Osteoblast (primary cell): Measurements from ENCODE around the gene TCEAL9. TPM values are rescaled to one million over a fixed set of nuclear protein-coding genes. Genes with fewer than 3 reads are reported as not detected.

Experiments used
- DNase-seq: peaks from one replicate; pipeline ENCODE4 v3.0.0; 2011; ENCODE audit warnings: low spot score, mixed read lengths; ENCODE audit not compliant: insufficient read length; ENCODE audit errors: missing footprints
- H2AFZ ChIP-seq: 2 replicates; pipeline ENCODE4 v1.6.0; 2011; ENCODE audit warnings: mild to moderate bottlenecking, low read length
- H3K27ac ChIP-seq: 2 replicates; pipeline ENCODE4 v1.5.1; 2011; ENCODE audit warnings: mild to moderate bottlenecking, low read depth, low read length, moderate library complexity
- H3K27me3 ChIP-seq: 2 replicates; pipeline ENCODE4 v1.6.0; 2012; ENCODE audit warnings: mild to moderate bottlenecking, control low read depth, inconsistent platforms, low read length, moderate library complexity; ENCODE audit not compliant: insufficient read depth
- H3K36me3 ChIP-seq: 2 replicates; pipeline ENCODE4 v1.5.1; 2011; ENCODE audit warnings: mild to moderate bottlenecking, low read length, control low read depth, moderate library complexity; ENCODE audit not compliant: insufficient read depth
- H3K4me1 ChIP-seq: 2 replicates; pipeline ENCODE4 v1.5.1; 2011; ENCODE audit warnings: mild to moderate bottlenecking, low read length, control low read depth, moderate library complexity; ENCODE audit not compliant: insufficient read depth
- H3K4me2 ChIP-seq: 2 replicates; pipeline ENCODE4 v1.6.0; 2011; ENCODE audit warnings: mild to moderate bottlenecking, low read length; ENCODE audit not compliant: insufficient read depth
- H3K4me3 ChIP-seq: fragments of 200-600 bp; sonication (generic); 3 replicates; pipeline ENCODE4 v1.5.1; 2012; ENCODE audit warnings: mild to moderate bottlenecking, low read length, inconsistent platforms; ENCODE audit not compliant: insufficient read depth
- H3K79me2 ChIP-seq: 2 replicates; pipeline ENCODE4 v1.6.0; 2012; ENCODE audit warnings: mild to moderate bottlenecking, low read length, control low read depth, inconsistent platforms; ENCODE audit not compliant: insufficient read depth
- H3K9me3 ChIP-seq: 2 replicates; pipeline ENCODE4 v1.5.1; 2011; ENCODE audit warnings: low read depth, low read length, control low read depth
- H4K20me1 ChIP-seq: 2 replicates; pipeline ENCODE4 v1.6.0; 2012; ENCODE audit warnings: mild to moderate bottlenecking, low read length, control low read depth; ENCODE audit not compliant: insufficient read depth
- CTCF ChIP-seq: IDR thresholded peaks from 2 replicates; pipeline ENCODE4 v1.5.1; 2011; ENCODE audit warnings: mild to moderate bottlenecking, low read depth, low read length, moderate library complexity; ENCODE audit errors: extremely low read depth
- total RNA-seq: library from RNA; depleted of rRNA; stranded (reverse); fragments of >200 nt; gene quantifications from 2 replicates; pipeline ENCODE4 v1.2.3, GENCODE V29; 2012

Gene TCEAL9
- 96.4 and 110 TPM in 2 replicates for total RNA-seq

DNA sequence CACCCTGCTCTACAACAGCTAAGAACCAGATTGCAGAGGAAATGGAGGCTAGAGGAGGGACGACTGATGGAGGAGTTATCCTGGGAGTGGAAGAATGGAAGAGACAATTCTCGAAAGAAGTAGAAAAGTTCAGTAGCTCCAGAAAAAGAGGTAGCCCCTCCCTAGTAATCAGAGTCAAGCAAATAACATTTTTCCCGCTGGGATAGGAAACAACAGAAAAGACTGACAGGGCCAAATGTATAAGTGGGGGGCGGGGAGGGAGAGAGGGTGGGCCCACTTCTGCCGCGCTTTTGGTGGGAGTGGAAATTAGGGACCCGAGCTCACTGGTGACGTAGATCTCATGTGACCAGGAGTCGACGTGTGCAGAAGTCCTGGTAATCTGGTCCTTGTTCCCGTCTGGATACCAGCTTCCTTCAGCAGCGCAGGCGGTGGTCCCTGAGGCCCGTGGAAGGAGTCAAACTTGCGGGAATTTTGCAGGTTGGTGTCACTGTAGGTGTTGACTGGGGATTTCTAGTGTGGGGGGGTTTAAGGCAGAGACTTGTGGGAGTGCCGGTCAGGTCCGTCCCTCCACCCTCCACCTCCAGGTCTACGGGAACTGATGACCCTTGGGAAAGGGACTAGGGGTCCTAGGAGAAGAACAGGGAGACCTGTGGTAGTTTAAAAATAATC lies at the start of gene TCEAL9:
Gene TCEAL9, plus strand, starts transcription at position 377 of the 669 bp plus-strand sequence. CDS start 1,179 bp downstream, outside the sequence.
- no peaks in the 10 kb centered on the region for H3K4me1 ChIP-seq
- no peaks in the 10 kb centered on the region for H3K27me3 ChIP-seq
- H3K27ac ChIP-seq = peak within 1 kb of the TSS; percentile 97
- no peaks in the 10 kb centered on the region for H3K9me3 ChIP-seq
- H2AFZ ChIP-seq = peak within 1 kb of the TSS; percentile 83
- no peak for TF ChIP-seq CTCF
- peak; percentile 69 for DNase-seq
- no peaks in the 10 kb centered on the region for H3K36me3 ChIP-seq
- H3K4me3 ChIP-seq = peak within 1 kb of the TSS; percentile 86
- no peaks in the 10 kb centered on the region for H4K20me1 ChIP-seq
- peaks cover 22% of the 10 kb centered on the region for H3K79me2 ChIP-seq
- H3K4me2 ChIP-seq = peak within 1 kb of the TSS; percentile 52

- Histone ChIP-seq H3K4me3 (no peak overlapping the region), H4K20me1 (no peaks in the 10 kb centered on the region), H3K4me2 (peak overlapping the region; percentile 66), H3K27ac (no peak overlapping the region), H3K79me2 (no peaks in the 10 kb centered on the region), H3K36me3 (no peaks in the 10 kb centered on the region), H3K27me3 (peaks cover 20% of the 10 kb centered on the region), H2AFZ (no peak overlapping the region), H3K4me1 (no peaks in the 10 kb centered on the region), H3K9me3 (no peaks in the 10 kb centered on the region)
- no peak for TF ChIP-seq CTCF
- no peak for DNase-seq
Observed at GRCh38 chrX:103309860-103310554, 46.3 kb upstream of the TCEAL9 start.

DNA sequence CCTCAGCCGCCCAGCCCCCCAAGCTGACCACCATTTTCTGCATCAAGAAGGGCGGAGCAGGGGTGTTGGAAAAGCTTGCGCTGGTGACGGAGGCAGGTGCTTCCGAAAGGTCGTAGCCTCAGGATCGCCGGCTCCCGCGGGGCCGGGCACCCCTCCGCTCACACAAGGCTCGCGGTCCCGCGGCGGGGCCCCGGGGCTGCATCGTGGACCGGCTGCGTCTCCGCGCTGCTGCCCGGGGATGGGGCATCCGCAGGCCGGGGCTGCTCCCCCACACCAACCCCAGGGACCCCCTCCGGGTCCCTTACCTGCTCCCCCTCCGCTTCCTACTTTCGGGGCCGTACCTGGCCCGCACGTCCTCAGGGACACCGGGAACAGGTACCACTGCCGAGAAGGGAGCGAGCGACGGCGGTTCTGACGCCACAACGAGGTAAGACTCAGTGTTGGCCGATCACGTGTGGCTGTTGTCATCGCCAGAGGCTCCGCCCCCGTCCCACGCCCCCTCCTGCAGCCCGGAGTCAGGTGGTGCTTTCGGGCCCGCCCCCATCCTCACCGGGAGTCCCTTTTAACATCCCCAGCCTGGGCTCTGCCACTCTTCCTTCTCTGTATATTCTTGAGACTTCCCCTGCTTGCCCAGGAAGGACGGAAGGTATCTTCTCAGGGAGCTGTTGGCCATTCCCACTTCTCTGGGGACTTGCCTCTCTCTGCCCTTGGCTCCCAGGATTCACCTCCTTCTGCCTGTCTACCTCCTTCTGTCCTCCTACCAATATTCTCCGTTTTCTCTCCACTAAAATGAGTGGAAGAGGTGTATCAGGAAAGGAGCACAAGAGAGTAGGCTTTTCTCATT lies 45.5 kb upstream of the TCEAL9 start, which contains the start of gene BEX2:
Gene BEX2, minus strand, starts transcription at position 436 of the 844 bp plus-strand sequence. CDS start 1,014 bp downstream, outside the sequence.
- Histone ChIP-seq H3K4me3 (peak within 1 kb of the TSS; percentile 51), H3K36me3 (no peaks in the 10 kb centered on the region), H3K9me3 (no peaks in the 10 kb centered on the region), H2AFZ (peak within 1 kb of the TSS; percentile 33), H3K79me2 (no peaks in the 10 kb centered on the region), H3K27me3 (peaks cover 20% of the 10 kb centered on the region), H3K4me2 (peak within 1 kb of the TSS; percentile 66), H3K27ac (no peak within 1 kb of the TSS), H3K4me1 (no peaks in the 10 kb centered on the region), H4K20me1 (no peaks in the 10 kb centered on the region)
- TF ChIP-seq CTCF = no peak
- DNase-seq = no peak
